Left lobe of liver (tissue), 2 donors: ENCODE results near the gene ATG16L2. TPM values are rescaled to one million over a fixed set of nuclear protein-coding genes. Genes with fewer than 3 reads are reported as not detected.

Experiments
- ATAC-seq: fragments of 200-7000 bp; cut with Tn5 transposase; one replicate; pipeline ENCODE4 v1.9.1; 2020; ENCODE audit warnings: mild to moderate bottlenecking, moderate library complexity
- DNase-seq: peaks from one replicate; pipeline ENCODE4 v3.0.0-alpha.2; 2020; ENCODE audit warnings: low spot score
- total RNA-seq: library from RNA; stranded (reverse); gene quantifications from one replicate; pipeline ENCODE4 v1.2.1, GENCODE V29; 2021
- donor health status: DM: no; HTN: no; CAD: no; lungs with moderate emphysema.
- donor health status: DM: no; HTN: yes; CAD: no.

The ATG16L2 gene, protein sequence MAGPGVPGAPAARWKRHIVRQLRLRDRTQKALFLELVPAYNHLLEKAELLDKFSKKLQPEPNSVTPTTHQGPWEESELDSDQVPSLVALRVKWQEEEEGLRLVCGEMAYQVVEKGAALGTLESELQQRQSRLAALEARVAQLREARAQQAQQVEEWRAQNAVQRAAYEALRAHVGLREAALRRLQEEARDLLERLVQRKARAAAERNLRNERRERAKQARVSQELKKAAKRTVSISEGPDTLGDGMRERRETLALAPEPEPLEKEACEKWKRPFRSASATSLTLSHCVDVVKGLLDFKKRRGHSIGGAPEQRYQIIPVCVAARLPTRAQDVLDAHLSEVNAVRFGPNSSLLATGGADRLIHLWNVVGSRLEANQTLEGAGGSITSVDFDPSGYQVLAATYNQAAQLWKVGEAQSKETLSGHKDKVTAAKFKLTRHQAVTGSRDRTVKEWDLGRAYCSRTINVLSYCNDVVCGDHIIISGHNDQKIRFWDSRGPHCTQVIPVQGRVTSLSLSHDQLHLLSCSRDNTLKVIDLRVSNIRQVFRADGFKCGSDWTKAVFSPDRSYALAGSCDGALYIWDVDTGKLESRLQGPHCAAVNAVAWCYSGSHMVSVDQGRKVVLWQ
- total RNA-seq, result 23.4 TPM

DNA sequence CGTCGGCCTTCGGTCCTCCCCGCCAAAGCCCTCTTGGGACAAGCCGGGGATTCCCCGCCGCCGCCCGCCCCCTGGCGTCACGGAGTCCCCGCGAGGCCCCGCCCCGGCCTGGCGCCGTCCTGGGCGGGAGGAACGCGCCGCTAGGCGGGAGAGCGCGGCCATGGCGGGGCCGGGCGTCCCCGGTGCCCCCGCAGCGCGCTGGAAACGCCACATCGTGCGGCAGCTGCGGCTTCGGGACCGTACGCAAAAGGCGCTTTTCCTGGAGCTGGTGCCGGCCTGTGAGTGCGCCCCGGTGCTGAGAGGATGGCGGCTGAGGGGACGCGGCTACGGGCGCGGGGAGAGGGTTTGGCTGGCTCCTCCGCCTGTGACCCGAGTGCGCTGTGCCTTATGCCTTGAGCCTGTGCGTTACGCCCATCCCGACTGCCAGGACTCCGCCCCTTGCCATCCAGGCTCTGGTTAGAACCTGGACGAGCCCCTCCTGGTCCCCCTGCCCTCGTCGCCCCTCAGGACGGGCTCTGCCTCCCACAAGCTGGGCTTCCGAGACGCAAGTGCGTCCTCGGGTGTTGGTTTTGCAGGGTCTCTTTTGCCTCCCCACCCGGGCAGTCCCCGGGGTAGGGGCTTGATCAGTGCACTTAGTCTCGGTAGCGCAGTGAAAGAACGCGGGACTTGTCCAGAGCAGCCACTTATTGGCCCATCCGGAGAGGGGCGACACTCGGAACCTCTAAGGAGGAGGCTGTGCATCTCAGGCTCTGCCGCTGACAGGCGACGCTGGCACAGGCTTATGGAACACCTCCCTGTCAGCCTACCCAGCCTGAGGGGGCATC lies at the start of gene ATG16L2:
ATG16L2 (plus strand) TSS at position 126 of the 824 bp plus-strand sequence; CDS start at position 161, 35 bp downstream.
- ATAC-seq, result peak; percentile 91
- peak; percentile 92 for DNase-seq

GRCh38 chr11:72764503-72764902 lies 49.7 kb upstream of the ATG16L2 start:
- ATAC-seq (no peak), DNase-seq (no peak)

GRCh38 chr11:72766152-72766902 lies 47.9 kb upstream of the ATG16L2 start:
- peak; percentile 83 for ATAC-seq
- peak; percentile 76 for DNase-seq

GRCh38 chr11:72767203-72768062 lies 46.8 kb upstream of the ATG16L2 start:
- DNase-seq (no peak), ATAC-seq (peak; percentile 35)

- DNase-seq, result no peak
- no peak for ATAC-seq
These were observed 45.6 kb upstream of the ATG16L2 start for GRCh38 chr11:72768581-72768980.

GRCh38 chr11:72769680-72770079 lies 44.5 kb upstream of the ATG16L2 start:
- ATAC-seq (no peak), DNase-seq (no peak)

GRCh38 chr11:72770799-72771198 lies 43.4 kb upstream of the ATG16L2 start:
- DNase-seq (no peak), ATAC-seq (no peak)

DNA sequence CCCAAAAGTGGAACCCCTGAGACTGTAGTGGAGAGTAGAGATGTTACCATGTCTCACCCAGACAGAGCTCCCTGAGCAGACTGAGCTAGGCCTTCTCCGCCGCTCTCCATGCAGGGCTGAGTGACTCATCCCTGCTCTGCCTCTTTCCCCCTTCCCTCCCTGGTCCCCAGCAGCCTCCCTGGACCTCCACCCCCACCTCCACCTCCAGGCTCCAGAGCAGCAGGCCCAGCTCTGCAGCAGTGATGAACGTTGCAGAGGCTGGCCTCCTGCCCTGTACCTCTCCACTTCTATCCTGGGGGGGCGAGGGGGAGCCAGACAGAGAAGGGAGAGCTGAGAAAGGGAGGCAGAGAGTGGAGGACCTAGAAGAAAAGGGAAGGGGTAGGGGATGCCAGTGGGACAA lies 42.7 kb upstream of the ATG16L2 start:
- no peak for ATAC-seq
- DNase-seq, result no peak

GRCh38 chr11:72772059-72772458 lies 42.2 kb upstream of the ATG16L2 start:
- DNase-seq, result no peak
- no peak for ATAC-seq

GRCh38 chr11:72773291-72773690 lies 40.9 kb upstream of the ATG16L2 start:
- no peak for DNase-seq

GRCh38 chr11:72773696-72774095 lies 40.5 kb upstream of the ATG16L2 start:
- no peak for ATAC-seq
- DNase-seq, result no peak

More at GRCh38 chr11:72773291-72773690, 40.9 kb upstream of the ATG16L2 start:
- no peak for ATAC-seq

DNA sequence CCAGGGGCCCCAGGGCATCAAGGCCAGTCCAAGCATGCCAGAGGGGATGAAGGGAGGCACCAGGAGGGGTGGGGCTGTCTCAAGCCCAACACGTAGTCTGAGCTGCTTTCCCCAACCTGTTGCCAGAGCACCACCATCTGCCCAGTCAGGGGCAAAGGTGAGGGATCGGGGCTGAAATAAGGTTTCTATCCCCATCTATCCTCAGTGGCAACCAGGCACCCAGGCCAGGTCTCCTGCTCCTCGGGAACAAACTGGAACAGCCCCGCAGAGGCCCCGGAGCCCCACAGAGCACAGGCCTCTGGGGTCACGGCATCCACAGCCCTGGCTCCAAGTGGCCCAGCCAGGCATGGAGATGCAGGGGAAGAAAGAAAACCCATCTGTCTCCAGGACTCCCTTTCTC lies 39.7 kb upstream of the ATG16L2 start:
- ATAC-seq (no peak), DNase-seq (no peak)

DNA sequence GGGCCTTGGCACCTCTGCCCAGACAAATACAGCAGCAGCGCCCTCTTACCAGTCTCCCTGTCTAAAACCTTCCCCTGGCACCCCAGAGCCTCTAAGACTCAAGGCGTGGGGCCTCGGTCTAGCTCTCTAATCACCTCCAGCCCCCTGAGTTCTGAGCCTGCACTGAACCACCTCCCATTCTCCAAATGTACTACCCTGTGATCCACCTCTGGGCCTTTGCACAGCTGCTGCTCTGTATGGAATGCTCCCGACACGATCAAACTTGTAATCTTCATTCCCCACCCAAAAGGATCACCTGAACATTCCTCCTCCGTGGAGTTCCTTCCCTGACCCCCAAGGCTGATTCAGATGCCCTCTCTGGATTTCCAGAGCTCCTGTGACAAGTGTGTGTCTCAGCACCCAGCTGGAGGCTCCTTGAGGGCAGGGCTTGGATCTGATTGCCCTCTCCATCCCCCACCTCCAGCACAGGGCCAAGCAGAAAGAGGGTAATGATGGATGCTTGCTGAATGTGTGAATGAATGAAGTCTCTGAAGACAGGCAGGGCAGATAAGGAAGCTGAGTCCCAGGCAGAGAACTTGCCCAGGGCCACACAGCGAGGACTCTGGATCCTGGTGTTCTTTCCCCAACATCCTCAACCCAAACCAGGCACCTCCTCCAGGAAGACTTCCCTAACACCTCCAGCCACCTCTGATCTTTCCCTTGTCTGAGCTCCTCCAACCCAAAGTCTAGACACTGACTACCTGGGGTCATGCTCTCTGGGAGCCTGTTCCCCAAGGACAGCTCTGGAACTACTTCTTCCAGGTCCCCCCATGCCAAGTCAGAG lies 38.7 kb upstream of the ATG16L2 start:
- no peak for ATAC-seq
- DNase-seq, result no peak

GRCh38 chr11:72776117-72776843 lies 37.9 kb upstream of the ATG16L2 start:
- ATAC-seq, result no peak
- DNase-seq, result no peak

DNA sequence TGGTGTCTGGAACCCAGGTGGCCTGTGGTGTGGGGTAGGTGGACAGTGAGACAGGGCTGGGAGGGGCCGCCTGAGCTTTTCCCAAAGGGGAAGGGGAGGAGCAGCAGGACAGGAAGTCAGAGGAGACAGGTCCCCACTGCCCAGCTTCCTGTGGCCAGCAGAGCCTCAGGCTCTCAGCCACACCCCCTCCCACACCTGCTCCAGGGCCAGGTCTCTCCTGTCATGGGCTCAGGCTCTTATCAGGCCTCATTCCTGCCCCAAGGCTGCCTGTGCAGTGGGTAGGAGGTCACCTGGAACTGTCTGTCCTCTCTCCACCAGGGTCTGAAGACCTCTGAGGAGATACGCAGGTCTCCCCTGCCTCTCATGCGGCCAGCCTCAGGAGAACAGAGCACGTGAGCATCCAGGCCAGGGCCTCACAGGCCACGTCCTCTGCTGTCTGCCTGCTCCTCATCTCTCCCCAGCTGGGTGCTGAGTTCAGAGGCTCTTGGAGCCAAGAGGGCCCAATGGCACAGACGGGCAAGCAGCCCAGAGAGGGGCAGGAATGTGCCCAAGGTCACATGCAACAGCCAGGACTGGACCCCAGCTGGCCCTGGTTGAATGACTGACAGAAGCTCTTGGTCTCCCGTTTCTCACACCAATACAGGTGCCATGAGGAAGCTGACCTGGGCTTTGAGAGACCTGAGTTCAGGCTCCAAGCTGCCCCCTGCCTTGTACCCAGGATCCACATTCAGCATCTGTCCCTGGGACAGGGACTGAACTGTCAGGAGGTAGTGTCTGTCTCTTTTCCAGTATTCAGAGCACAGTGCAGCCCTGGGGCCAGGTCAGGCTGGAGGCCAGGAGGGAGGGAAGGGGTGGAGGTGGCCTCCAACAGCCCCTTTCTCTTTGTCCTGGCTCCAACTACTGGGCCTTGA lies 37.1 kb upstream of the ATG16L2 start:
- ATAC-seq, result peak; percentile 35
- DNase-seq, result peak; percentile 93

DNA sequence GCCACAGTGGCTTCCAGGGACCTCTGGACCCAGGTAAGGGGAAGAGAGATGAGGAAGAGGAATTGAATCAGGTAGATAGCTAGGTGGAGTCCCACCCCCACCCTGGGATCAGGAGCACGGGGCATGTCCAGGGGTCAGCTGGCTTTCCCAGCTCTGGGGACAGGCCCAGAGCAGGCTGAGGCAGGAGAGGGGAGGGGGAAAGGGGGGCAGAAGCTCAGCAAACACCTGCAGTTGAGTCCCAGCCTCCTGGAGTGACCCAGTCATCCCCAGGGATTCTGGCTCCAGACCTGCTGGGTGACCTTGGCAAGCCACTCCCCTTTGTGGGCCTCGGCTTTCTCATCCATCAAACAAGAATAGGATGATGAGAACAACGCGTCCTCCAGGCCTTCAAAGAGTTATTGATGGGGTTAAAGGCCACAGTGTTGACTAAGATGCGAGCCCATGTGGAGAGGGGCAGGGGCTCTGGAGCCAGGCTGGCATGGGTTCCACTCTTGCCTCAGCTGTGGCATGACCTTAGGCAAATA lies 36.4 kb upstream of the ATG16L2 start:
- peak; percentile 98 for DNase-seq
- peak; percentile 56 for ATAC-seq
